Epithelial cell of umbilical artery (primary cell): ENCODE results near the gene MLYCD. TPM values are rescaled to one million over a fixed set of nuclear protein-coding genes. Genes with fewer than 3 reads are reported as not detected.

Source experiments
- total RNA-seq: library from RNA; depleted of rRNA; stranded (reverse); fragments of >200 nt; gene quantifications from 2 replicates; pipeline ENCODE4 v1.2.3, GENCODE V29; 2014

MLYCD gene
- 2.6 and 3.5 TPM in 2 replicates for total RNA-seq

DNA sequence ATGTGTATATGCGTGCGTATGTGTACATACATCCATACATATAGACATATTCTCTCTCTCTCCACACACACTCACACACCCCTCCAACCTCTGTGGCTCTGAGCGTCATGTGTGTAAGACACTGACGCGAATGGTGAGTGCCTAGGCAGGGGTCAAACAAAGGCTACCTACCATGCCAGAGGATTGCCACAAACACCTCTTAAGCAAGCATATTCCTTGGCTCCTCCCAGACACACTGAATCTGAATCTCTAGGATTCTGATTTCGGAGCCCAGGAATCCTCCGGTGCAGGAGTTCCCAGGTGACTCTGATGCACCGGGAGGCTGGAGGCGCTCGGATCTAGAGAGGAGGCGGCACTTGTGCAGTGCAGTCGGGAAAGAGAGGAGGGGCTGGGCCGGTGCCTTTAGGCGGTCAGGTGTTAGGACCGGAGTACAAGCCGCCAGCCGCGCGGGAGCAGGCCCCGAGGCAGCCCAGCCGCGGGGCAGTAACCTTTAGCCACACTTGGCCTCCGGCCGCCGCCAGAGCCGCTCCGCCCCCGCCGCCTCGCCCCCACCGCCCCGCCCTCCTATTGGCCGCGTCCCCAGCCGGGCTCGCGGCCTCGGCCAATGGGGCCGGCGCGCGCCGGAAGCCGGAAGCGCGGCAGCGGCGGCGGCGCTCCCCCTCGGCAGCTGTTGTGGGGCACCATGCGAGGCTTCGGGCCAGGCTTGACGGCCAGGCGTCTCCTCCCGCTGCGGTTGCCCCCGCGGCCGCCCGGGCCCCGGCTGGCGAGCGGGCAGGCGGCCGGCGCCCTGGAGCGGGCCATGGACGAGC lies at the start of gene MLYCD:
Gene MLYCD, plus strand, starts transcription at position 653 of the 809 bp plus-strand sequence. Its CDS starts 30 bp downstream, at position 683.

DNA sequence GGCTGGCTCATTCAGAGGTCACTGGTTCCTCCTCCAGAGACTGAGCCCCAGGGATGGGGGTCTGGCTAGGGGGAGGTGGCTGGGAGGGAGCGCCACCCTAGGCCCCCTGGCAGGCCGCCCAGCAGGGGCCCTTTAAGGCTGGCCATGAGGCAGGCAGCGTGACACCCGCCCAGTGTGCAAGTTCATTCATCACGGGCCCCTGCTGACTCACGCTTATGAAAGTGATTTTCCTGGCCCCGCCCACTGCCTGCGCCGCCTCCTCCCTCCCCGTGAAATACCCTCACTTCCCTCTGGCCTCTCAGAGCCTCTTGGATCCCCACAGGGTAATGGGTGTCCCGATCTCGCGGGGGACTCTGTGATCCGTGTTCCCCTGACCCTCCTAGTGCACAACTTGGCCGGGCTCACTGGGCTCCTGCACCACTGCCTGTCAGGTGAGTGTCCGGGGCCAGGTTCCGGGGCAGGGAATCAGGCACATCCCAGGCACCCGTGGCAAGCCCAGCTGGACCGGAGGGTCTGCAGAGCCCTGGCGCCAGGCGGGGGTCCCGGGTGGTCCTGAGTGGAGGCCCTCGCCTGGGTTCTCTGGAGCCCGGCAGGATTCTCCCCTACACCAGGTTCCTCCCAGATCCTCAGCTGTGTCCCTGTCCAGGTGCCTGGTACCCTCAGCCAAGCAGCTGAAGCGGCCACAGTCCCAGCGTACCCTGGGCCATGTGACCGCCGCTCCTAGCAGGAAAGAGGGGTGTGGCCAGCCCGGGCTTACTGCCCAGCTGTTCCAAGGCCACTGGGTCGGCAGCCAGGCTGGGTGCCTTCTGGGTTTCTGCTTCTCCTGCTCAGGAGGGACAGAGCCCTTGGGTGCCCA lies 54.3 kb downstream of the MLYCD start, which contains the start of gene OSGIN1:
Gene OSGIN1, plus strand, starts transcription at position 301 of the 856 bp plus-strand sequence. CDS start 4,432 bp downstream, outside the sequence.

GRCh38 chr16:83967838-83968305 lies 69.0 kb downstream of the MLYCD start, which contains the start of gene NECAB2:
NECAB2 (plus strand) TSS chr16:83968244; CDS start chr16:83968649, 405 bp downstream.

Other genes starting within 250 kb of the MLYCD start
- 19.0 and 45.5 TPM in 2 replicates for gene HSBP1, start 91.1 kb upstream of the MLYCD start, total RNA-seq
- 0.91 and 0.97 TPM in 2 replicates for gene OSGIN1, start 54.1 kb downstream of the MLYCD start, total RNA-seq
- under 0.01 TPM in 1 of 2 replicates, not detected in the other for gene NECAB2, start 69.1 kb downstream of the MLYCD start, total RNA-seq
- gene SLC38A8, start 143.7 kb downstream of the MLYCD start, total RNA-seq = not detected in 2 replicates
- 107 and 123 TPM in 2 replicates for gene MBTPS1, start 217.8 kb downstream of the MLYCD start, total RNA-seq
- gene HSDL1, start 246.1 kb downstream of the MLYCD start, total RNA-seq = 25.7 and 33.4 TPM in 2 replicates
- not detected in 2 replicates for gene DNAAF1, start 246.2 kb downstream of the MLYCD start, total RNA-seq